Stimulated activated CD8-positive, alpha-beta memory T cell treated with anti-CD3 and anti-CD28 coated beads, Interleukin-4, amount 100 ng/mL, for 24 hours (primary cell): ENCODE data around the gene VWA5B1.

Experiments used
- DNase-seq: peaks from one replicate; pipeline ENCODE4 v3.0.0-alpha.2; 2020; ENCODE audit warnings: low read depth

Gene VWA5B1

DNA sequence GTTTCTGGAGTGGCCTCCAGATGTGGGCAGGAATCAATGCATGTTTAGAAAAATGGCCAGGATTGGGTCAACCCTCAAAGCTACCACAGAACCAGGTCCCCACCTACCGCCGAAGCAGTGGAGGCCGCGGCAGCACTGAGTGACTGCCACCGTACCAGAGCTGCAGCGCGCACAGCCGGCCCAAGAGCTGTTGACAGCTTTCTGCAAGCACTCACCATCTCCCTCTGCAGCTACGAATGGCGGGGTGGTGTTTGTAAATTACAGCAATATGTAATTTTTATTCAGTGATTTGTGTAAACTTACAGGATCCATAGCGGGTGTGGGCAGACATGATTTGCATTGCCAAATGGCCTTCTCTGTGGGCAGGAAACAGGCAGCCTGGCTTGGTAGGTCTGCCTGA lies 98.9 kb downstream of the VWA5B1 start:
- no peak for DNase-seq

DNA sequence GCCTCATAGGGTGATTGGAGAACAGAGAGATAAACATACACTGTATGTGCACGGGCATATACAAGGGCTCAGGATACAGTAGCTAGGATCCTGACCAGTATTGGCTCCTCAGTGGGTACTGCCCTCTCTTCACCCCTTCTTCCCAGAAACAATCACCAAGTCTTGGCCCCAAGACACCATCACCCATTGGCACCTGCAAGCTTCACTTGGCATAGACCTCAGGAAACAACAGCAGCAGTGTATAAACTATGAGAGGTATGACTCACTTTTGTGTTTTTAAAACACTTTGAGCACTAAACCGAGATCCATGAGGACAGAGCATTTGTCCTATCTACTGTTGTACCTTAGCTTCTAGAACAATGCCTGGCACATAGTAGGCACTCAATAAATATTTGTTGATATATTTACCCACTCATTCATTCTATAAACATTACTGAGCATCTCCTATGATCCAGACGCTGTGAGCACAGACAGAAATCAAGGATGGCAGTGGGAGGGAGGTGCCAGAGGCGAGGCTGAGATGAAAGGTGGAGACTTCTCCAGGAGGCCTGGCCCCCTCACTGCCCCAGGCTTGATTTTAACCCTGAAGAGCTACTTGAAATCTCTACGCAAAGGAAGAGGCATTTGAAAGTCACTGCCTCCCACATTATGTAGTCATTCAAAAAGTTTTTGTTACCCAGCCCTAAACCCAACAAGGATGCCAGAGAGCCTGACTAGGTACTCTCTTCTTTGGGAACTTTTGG lies 100.1 kb downstream of the VWA5B1 start:
- no peak for DNase-seq

DNA sequence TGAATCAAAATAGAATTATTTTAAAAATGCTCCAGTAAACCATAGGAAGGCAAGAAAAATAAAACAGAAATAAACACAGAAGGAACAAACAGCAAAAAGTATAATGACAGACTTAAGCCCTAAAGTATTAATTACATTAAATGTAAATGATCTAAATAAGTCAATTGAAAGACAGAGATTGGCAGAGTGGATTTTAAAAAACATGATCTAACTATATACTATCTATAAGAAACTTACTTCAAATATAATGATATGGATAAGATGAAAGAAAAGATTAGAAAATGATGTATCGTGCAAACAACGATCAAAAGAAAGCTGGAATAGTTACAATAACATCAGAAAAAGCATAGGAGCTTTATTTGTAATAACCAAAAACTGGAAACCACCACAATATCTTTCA lies 104.6 kb downstream of the VWA5B1 start:
- DNase-seq = no peak

DNA sequence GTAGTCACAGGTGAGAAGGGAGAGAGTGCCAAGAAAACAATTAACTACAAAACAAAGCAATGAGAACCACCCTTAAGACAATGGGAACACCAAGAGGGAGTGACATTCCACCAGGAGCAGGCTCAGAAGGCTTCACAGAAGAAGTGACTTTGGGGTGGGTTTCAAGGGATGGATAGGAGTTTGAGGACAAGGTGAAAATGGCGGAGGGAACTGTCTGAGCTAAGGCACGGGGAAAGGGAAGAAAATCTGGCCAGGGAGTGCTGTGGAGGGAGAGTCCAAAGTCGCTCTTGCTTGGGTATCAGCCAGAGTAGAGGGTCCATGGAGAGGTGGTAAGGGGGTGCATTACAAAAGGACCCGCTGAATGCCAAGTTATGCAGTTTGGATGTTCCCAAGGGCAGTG lies 108.1 kb downstream of the VWA5B1 start:
- DNase-seq = no peak

DNA sequence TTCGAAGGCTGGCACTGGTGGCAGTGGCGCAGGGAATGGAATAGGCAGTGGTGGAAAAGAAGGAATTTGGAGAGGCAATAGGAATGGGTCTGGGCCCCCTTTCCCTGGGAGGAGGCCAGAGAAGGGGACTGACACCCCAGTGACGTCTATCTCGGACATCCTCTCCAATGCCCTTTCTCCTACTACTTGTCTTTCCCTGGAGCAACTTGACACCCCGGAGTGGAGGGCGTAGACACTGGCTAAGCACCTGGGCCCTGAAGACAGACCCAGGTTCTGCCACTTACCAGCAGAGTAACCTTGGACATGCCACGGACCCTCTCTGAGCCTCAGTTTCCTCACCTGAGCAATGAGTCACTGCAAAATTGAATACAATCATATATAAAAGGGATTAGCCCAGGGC lies 108.5 kb downstream of the VWA5B1 start:
- no peak for DNase-seq

DNA sequence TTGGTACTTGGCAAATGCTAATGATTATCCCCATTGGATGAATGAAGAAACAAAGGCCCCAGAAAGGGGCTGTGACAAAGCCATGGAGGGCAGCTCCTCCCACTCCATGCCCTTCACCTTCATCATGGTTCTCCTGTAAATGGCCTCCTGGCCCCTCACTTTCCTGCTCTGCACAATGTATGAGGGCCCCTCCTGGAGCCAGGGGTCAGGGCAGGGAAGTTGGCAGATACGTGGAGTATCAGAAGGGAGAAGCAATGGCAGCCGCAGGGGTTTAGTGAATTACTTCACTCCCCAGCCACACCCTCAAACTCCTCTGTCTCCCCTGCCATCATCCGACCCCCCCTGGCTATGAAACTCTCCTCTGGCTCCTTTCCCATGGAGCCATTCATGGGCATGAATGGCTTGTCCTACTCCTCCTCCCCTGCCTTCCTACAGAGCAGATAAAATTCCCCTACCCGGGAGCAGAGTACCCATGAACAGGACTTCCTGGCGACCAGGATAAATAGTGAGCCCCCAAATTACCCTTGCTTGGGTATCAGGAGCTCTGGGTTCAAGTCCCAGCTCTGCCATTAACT lies 109.0 kb downstream of the VWA5B1 start:
- no peak for DNase-seq

DNA sequence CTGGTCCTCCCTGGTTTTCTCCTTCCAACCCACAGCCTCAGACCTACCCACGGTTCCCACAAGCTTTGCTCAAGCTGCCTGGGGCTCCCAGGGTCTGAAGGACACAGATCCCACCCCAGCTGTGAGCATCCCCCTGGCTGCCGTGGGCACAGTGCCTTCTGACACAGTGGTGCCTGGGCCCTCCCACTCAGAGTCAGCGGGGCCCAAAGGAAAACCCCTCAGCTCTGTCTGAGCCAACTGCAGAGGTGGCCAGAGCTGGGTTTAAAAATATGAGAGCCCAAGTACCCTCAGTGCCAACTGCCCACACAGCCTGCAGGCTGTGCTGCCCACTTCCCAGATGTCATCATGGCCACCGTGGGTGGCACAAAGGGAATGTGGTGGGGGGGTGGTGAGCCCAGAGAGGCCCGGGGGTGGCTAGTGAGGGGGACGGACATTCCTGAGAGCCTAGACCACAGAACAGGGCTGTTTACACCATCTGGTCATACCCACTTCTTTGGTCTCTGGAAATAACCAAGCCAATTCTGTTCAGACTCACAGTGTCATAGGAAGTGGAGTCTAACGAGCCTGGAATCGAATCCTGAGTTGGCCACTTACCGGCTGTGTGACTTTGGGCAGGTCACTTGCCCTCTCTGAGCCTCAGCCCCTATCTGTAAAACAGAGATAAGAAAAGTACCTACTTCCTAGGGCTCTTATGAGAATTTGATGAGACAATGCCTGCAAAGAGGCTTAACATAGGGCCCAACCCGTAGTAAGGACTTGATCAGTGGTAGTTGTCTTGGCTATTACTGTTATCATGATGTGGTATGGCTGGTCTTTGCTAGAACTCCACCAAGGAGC lies 109.9 kb downstream of the VWA5B1 start:
- no peak for DNase-seq

DNA sequence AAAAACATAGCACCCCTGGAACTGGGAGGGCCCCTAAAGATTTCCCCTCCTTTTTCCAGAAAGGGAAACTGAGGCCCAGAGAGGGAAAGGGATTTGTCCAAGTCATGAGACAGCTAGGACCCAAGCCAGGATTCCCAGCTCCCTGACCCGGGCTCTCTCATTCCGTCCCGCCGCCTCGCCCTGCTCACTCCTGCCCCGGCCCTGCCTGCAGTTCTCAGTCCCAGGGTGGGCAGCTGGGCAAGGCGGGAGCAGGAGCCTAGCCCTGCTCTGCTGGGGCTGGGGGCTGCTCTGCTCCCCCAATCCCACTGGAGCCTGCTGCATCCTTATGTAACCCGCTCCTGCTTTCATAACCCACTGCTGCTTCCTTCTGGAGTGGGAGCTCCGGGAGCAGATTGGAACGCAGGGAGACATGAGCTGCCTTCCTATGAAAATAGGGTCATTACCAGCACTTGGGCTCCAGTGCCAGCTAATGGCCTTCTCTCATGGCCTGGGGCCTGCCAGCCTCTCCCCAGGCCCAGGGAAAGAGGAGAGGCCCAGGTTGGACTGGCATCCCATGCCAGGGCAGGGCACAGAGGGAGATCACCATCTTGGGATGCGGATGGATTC lies 110.8 kb downstream of the VWA5B1 start:
- no peak for DNase-seq

DNA sequence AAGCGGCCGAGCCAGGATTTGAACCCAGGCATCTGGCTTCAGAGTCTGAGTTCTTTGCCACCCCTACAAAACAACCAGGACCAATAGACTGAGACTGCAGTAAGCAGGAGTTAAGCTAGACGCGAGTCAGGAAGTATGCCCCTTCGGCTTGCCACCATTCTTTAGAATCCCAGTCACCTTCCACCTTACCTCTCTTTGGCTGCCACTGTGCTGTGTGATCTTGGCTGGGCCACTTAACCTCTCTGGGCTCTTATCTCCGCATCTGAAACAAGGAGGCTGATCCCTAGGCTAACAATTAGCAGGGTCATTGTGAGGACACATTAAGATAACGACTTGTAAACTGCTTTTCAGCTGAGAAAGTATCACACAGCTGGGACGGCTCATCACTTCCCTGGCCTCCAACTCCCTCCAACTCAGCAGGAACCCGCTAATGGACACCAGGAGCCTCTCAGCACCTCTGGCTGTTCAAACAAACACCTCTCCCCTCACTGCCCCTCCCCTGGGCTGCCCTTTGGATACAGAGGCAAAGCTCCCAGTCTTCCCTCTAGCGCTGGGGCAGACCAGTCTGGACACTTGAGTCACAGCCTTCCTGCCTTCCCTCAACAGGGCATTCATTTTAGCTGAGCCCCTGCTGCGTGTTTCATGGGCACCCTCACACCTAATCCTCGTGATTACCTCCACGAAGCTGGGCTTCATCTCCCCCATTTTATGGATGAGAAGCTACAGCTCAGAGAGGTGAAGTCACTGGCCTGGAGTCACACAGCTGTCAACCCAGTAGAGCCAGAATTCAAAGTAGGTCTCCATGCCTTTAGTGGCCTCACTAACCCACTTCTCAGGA lies 112.1 kb downstream of the VWA5B1 start:
- DNase-seq = no peak

DNA sequence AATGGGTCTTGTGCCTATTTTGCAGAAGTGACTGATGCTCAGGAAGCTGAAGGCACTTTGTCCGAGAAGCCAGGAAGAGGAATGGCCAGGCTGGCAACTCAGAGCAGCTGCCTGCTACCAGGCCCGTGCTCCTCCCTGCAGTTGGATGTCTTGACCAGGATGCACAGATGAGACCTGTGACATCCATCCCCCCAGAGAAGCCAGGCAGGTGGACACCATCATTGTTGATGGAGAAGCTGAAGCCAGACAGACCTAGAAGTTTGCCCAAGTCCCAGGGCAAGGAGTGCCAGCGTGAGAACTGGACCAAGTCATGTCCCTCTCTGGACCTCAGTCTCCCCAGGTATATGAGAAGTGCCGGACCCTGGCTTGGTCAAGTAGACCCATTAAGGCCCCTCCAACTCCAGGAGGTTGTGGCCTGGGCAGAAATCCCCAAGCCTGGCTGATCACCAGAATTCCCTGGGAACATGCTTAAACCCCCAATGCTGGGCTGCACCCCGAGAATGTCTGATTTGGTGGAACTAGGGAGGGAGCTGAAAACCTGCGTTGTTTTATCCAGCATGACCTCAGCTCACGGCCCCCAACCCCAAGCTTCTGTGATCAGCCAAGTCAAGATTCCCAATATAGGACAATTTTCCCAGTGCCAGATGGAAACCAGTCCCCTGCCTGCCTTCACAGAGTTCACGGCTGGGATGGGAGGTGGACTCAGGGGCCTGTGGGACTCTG lies 112.9 kb downstream of the VWA5B1 start:
- DNase-seq = no peak

DNA sequence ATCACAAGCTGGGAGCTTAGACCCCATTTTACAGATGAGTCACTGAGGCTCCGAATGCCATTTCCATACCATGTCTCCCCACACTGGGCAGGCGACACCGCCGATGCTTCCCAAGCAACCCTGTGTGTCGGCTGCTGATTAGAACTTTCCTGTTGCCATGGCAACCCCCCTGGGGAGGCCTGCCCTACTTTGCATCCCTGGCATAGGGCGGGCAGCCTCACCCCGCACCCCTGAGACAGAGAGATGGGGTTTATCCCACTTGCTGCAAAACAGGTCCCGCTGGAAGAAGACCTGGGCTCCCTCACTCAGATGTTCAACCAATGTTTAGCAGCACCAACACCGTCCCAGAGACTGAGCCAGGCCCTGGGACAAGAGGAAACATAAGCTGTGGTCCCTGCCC lies 113.8 kb downstream of the VWA5B1 start:
- no peak for DNase-seq
